HEK293 (cell line): ENCODE measurements around the gene ADH4.

ENCODE experiments used
- CTCF ChIA-PET: fragments of 350-600 bp; formaldehyde crosslinking; extraction: SDS; loops from one replicate; lab custom pipeline; 2021; ENCODE audit warnings: antibody characterized with exemption; lab: Yijun Ruan, JAX
- POLR2A ChIA-PET: fragments of 300-600 bp; formaldehyde crosslinking; extraction: SDS; loops from one replicate; lab custom pipeline; 2020; ENCODE audit warnings: antibody characterized with exemption, inconsistent platforms; lab: Yijun Ruan, JAX
- H3K27ac ChIP-seq: fragments of 200-500 bp; sonication (Bioruptor generic); 2 replicates; pipeline ENCODE4 v1.5.1; 2014; ENCODE audit warnings: low read depth, low read length, control low read depth, inconsistent platforms; ENCODE audit errors: extremely low read depth
- H3K36me3 ChIP-seq, 2 experiments: fragments of 200-500 bp in 1 of 2; sonication (Bioruptor generic) in 1 of 2; 1 replicate in 1 of 2; 2 replicates in 1 of 2; pipeline ENCODE4 v1.5.1; 2014 to 2017; ENCODE audit warnings: inconsistent platforms in 2 of 2, low read length in 2 of 2; ENCODE audit not compliant: control insufficient read depth in 2 of 2, insufficient read depth in 1 of 2
- H3K4me1 ChIP-seq: fragments of 200-500 bp; sonication (Bioruptor generic); 2 replicates; pipeline ENCODE4 v1.5.1; 2014; ENCODE audit warnings: mild to moderate bottlenecking, low read length, inconsistent platforms; ENCODE audit not compliant: control insufficient read depth, insufficient read depth
- H3K4me3 ChIP-seq: 2 replicates; pipeline ENCODE4 v1.5.1; 2011; ENCODE audit warnings: low read depth, mild to moderate bottlenecking, control low read depth, low read length, moderate library complexity
- H3K9me3 ChIP-seq: fragments of 200-500 bp; sonication (Bioruptor generic); 2 replicates; pipeline ENCODE4 v1.5.1; 2014; ENCODE audit warnings: low read depth, low read length, inconsistent platforms; ENCODE audit not compliant: control insufficient read depth, insufficient read depth
- MZF1 ChIP-seq: fragments of 450-650 bp; formaldehyde crosslinking; IDR thresholded peaks from 2 replicates; pipeline ENCODE4 v1.5.1; 2017; ENCODE audit warnings: missing biosample characterization, missing genetic modification characterization, borderline replicate concordance
- PRDM1 ChIP-seq: fragments of 450-650 bp; formaldehyde crosslinking; IDR thresholded peaks from 2 replicates; pipeline ENCODE4; 2016; ENCODE audit warnings: missing biosample characterization, missing genetic modification characterization
- TSHZ1 ChIP-seq: fragments of 450-650 bp; formaldehyde crosslinking; IDR thresholded peaks from 2 replicates; pipeline ENCODE4 v1.5.1; 2016; ENCODE audit warnings: missing biosample characterization, missing genetic modification characterization, borderline replicate concordance
- ZBTB20 ChIP-seq: fragments of 450-650 bp; formaldehyde crosslinking; IDR thresholded peaks from 2 replicates; pipeline ENCODE4 v1.5.1; 2016; ENCODE audit warnings: missing biosample characterization, missing genetic modification characterization
- ZNF114 ChIP-seq: fragments of 450-650 bp; formaldehyde crosslinking; IDR thresholded peaks from 2 replicates; pipeline ENCODE4 v1.5.0; 2017; ENCODE audit warnings: missing biosample characterization, missing genetic modification characterization
- ZNF146 ChIP-seq: fragments of 450-650 bp; formaldehyde crosslinking; IDR thresholded peaks from 2 replicates; pipeline ENCODE4 v1.5.1; 2016; ENCODE audit warnings: missing biosample characterization, missing genetic modification characterization
- ZNF169 ChIP-seq: fragments of 450-650 bp; formaldehyde crosslinking; IDR thresholded peaks from 2 replicates; pipeline ENCODE4 v1.5.1; 2016; ENCODE audit warnings: missing biosample characterization, missing genetic modification characterization
- ZNF366 ChIP-seq: fragments of 450-650 bp; formaldehyde crosslinking; conservative IDR thresholded peaks from 2 replicates; pipeline ENCODE4 v1.5.1; 2016; ENCODE audit warnings: missing biosample characterization, missing genetic modification characterization
- ZNF560 ChIP-seq: fragments of 450-650 bp; formaldehyde crosslinking; IDR thresholded peaks from 2 replicates; pipeline ENCODE4 v1.5.1; 2017; ENCODE audit warnings: missing biosample characterization, missing genetic modification characterization, borderline replicate concordance
- ZNF561 ChIP-seq: fragments of 450-650 bp; IDR thresholded peaks from 2 replicates; pipeline ENCODE4 v1.5.1; 2018; ENCODE audit warnings: missing biosample characterization, missing genetic modification characterization, borderline replicate concordance
- ZNF830 ChIP-seq: fragments of 450-650 bp; IDR thresholded peaks from 2 replicates; pipeline ENCODE4 v1.5.0; 2018; ENCODE audit warnings: missing biosample characterization, missing genetic modification characterization, low read depth, mild to moderate bottlenecking, moderate library complexity
- ZSCAN30 ChIP-seq: fragments of 450-650 bp; IDR thresholded peaks from 2 replicates; pipeline ENCODE4 v1.5.1; 2018; ENCODE audit warnings: missing biosample characterization, mild to moderate bottlenecking, missing genetic modification characterization, moderate library complexity
- TF ChIP-seq, protein P1 (sequence below): fragments of 450-650 bp; formaldehyde crosslinking; IDR thresholded peaks from 2 replicates; pipeline ENCODE4 v1.5.1; 2017; ENCODE audit warnings: missing biosample characterization, missing genetic modification characterization
- TF ChIP-seq, protein P2 (sequence below): fragments of 450-650 bp; formaldehyde crosslinking; IDR thresholded peaks from 2 replicates; pipeline ENCODE4 v1.5.1; 2016; ENCODE audit warnings: missing biosample characterization, missing genetic modification characterization
- TF ChIP-seq, protein P3 (sequence below): fragments of 450-650 bp; formaldehyde crosslinking; IDR thresholded peaks from 2 replicates; pipeline ENCODE4 v1.5.1; 2016; ENCODE audit warnings: missing biosample characterization, missing genetic modification characterization
- TF ChIP-seq, protein P4 (sequence below): fragments of 450-650 bp; formaldehyde crosslinking; IDR thresholded peaks from 2 replicates; pipeline ENCODE4 v1.5.1; 2016; ENCODE audit warnings: missing biosample characterization, missing genetic modification characterization, low read depth

The ADH4 gene

GRCh38 chr4:99136329-99136728, 7.8 kb downstream of the ADH4 start:
- Histone ChIP-seq H3K4me3 (no peak overlapping the region), H3K9me3 (no peaks in the 10 kb centered on the region), H3K36me3 (no peaks in the 10 kb centered on the region), H3K27ac (no peak overlapping the region), H3K4me1 (no peaks in the 10 kb centered on the region)
- POLR2A ChIA-PET, result no interaction called here
- TF ChIP-seq, protein P1, sequence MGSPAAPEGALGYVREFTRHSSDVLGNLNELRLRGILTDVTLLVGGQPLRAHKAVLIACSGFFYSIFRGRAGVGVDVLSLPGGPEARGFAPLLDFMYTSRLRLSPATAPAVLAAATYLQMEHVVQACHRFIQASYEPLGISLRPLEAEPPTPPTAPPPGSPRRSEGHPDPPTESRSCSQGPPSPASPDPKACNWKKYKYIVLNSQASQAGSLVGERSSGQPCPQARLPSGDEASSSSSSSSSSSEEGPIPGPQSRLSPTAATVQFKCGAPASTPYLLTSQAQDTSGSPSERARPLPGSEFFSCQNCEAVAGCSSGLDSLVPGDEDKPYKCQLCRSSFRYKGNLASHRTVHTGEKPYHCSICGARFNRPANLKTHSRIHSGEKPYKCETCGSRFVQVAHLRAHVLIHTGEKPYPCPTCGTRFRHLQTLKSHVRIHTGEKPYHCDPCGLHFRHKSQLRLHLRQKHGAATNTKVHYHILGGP (tag by site-specific recombination), result no peak
- TF ChIP-seq, protein P2, sequence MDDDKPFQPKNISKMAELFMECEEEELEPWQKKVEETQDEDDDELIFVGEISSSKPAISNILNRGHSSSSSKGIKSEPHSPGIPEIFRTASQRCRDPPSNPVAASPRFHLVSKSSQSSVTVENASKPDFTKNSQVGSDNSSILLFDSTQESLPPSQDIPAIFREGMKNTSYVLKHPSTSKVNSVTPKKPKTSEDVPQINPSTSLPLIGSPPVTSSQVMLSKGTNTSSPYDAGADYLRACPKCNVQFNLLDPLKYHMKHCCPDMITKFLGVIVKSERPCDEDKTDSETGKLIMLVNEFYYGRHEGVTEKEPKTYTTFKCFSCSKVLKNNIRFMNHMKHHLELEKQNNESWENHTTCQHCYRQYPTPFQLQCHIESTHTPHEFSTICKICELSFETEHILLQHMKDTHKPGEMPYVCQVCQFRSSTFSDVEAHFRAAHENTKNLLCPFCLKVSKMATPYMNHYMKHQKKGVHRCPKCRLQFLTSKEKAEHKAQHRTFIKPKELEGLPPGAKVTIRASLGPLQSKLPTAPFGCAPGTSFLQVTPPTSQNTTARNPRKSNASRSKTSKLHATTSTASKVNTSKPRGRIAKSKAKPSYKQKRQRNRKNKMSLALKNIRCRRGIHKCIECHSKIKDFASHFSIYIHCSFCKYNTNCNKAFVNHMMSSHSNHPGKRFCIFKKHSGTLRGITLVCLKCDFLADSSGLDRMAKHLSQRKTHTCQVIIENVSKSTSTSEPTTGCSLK, result no peak
- TF ChIP-seq ZNF114 (tag by site-specific recombination) (no peak), ZNF560 (tag by site-specific recombination) (no peak), ZSCAN30 (no peak), ZBTB20 (tag by site-specific recombination) (no peak), ZNF146 (tag by site-specific recombination) (no peak), ZNF169 (tag by site-specific recombination) (no peak), PRDM1 (tag by site-specific recombination) (no peak), ZNF561 (tag by site-specific recombination) (no peak), TSHZ1 (no peak), ZNF830 (no peak), MZF1 (tag by site-specific recombination) (no peak), ZNF366 (tag by site-specific recombination) (no peak)
- TF ChIP-seq, protein P3, sequence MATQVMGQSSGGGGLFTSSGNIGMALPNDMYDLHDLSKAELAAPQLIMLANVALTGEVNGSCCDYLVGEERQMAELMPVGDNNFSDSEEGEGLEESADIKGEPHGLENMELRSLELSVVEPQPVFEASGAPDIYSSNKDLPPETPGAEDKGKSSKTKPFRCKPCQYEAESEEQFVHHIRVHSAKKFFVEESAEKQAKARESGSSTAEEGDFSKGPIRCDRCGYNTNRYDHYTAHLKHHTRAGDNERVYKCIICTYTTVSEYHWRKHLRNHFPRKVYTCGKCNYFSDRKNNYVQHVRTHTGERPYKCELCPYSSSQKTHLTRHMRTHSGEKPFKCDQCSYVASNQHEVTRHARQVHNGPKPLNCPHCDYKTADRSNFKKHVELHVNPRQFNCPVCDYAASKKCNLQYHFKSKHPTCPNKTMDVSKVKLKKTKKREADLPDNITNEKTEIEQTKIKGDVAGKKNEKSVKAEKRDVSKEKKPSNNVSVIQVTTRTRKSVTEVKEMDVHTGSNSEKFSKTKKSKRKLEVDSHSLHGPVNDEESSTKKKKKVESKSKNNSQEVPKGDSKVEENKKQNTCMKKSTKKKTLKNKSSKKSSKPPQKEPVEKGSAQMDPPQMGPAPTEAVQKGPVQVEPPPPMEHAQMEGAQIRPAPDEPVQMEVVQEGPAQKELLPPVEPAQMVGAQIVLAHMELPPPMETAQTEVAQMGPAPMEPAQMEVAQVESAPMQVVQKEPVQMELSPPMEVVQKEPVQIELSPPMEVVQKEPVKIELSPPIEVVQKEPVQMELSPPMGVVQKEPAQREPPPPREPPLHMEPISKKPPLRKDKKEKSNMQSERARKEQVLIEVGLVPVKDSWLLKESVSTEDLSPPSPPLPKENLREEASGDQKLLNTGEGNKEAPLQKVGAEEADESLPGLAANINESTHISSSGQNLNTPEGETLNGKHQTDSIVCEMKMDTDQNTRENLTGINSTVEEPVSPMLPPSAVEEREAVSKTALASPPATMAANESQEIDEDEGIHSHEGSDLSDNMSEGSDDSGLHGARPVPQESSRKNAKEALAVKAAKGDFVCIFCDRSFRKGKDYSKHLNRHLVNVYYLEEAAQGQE, result no peak
- TF ChIP-seq, protein P4, sequence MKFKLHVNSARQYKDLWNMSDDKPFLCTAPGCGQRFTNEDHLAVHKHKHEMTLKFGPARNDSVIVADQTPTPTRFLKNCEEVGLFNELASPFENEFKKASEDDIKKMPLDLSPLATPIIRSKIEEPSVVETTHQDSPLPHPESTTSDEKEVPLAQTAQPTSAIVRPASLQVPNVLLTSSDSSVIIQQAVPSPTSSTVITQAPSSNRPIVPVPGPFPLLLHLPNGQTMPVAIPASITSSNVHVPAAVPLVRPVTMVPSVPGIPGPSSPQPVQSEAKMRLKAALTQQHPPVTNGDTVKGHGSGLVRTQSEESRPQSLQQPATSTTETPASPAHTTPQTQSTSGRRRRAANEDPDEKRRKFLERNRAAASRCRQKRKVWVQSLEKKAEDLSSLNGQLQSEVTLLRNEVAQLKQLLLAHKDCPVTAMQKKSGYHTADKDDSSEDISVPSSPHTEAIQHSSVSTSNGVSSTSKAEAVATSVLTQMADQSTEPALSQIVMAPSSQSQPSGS (tag by site-specific recombination), result no peak
- CTCF ChIA-PET, result no interaction called here
